Activated T-cell treated with anti-CD3 and anti-CD28 coated beads for 1 hour (primary cell): ENCODE measurements around the gene BPI.
"Not testable (repeated sequence)": the region's sequence is repeated elsewhere in the genome, so short reads cannot be mapped to it uniquely, and the experiment has no call there.

Experiments used
- DNase-seq: peaks from one replicate; pipeline ENCODE4 v3.0.0-alpha.2; 2020; ENCODE audit warnings: low read depth

BPI gene

GRCh38 chr20:38278131-38278530, 25.8 kb upstream of the BPI start:
- DNase-seq = no peak

DNA sequence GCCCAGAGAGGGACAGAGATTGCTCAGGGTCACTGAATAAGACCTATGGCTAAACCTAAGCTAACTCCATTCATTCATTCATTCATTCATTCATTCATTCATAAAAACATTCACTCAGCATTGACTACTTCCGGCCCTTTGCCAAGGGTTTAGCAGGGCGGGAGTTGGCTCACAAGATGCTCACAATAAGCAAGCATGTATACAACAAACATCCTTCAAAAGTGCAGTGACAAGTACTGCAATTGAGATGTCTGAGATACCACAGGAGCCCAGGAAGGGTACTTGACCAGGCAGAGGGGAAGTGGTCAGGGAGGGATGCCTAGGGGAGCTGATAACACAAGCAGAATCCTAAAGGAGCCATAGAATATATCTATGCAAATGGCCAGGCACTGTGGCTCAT, 25.2 kb upstream of the BPI start:
- no peak for DNase-seq

DNA sequence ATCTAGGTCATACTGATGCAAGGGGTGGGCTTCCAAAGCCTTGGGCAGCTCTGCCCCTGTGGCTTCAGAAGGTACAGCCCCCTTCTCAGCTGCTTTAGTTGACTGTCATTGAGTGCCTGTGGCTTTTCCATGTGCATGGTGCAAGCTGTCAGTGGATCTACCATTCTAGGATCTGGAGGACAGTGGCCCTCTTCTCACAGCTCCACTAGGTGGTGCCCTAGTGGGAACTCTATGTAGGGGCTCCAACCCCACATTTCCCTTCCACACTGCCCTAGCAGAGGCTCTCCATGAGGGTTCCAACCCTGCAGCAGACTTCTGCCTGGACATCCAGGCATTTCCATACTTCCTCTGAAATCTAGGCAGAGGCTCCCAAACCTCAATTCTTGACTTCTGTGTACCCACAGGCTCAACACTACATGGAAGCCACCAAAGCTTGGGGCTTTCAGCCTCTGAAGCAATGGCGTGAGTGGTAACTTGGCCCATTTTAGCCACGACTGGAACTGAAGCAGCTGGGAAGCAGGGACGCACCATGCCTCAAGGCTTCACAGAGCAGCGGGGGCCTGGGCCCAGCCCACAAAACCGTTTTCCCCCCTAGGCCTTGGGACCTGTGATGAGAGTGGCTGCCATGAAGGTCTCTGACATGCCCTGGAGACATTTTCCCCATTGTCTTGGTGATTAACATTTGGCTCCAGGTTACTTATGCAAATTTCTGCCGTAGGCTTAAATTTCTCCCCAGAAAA, 22.6 kb upstream of the BPI start:
- not testable (repeated sequence) for DNase-seq

DNA sequence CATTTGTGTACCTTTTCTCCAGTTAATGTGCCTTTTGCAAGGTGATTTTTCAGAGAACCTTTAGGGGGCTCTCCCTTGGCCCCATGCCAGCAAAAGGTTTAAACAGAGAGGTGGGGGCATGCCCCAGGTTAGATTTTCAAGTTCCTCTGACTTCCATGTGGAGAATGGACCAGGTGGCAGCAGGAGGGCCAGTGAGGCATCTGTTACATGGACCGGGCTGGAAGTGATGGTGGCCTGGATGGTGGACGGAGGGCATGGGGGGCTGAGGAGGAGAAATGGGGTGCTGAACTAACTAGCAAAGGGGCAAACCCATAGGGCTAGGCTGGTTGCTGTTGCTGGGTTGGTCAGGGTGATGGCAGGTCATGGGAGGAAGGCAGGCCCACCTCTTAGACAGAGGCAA, 20.7 kb upstream of the BPI start:
- DNase-seq = no peak

DNA sequence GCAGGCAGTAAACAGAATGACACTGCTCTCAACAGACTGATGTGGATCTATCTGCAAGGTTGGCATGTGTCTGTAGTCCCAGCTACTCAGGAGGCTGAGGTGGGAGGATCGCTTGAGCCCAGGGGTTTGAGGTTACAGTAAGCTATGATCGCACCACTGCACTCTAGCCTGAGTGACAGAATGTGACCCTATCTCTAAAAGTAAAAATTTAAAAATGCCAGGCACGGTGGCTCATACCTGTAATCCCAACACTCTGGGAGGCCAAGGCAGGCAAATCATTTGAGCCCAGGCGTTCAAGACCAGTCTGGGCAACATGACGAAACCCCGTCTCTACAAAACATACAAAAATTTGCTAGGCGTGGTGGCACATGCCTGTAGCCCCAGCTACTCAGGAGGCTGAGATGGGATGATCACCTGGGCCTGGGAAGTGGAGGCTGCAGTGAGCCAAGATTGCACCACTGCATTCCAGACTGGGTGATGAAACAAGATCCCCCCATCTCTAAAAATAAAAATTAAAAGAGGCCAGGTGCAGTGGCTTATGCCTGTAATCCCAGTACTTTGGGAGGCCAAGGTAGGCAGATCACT, 19.8 kb upstream of the BPI start:
- not testable (repeated sequence) for DNase-seq

DNA sequence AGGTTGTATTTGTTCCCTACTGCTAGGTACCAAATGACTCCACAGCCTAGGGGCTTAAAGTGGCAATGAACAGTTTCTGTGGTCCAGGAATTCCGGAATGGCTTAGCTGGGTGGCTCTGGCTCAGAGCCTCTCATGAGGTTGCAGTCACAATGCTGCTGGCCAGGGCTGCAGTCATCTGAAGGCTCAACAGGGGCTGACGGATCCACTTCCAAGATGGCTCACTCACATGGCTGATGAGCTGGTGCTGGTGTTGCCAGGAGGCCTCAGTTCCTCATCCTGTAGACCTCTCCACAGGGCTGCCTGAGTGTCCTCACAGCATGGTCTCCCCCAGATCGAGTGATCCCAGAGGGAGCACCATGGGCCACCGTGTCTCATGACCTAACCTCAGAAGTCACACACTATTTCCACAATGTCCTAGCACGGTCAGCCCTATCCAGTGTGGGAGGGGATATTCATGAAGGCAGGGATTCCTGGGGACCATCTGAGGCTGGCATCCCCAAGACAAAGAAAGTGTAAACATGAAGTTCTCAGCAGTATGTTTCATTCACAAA, 19.0 kb upstream of the BPI start:
- no peak for DNase-seq

GRCh38 chr20:38286586-38287531, 17.1 kb upstream of the BPI start:
- DNase-seq = no peak

DNA sequence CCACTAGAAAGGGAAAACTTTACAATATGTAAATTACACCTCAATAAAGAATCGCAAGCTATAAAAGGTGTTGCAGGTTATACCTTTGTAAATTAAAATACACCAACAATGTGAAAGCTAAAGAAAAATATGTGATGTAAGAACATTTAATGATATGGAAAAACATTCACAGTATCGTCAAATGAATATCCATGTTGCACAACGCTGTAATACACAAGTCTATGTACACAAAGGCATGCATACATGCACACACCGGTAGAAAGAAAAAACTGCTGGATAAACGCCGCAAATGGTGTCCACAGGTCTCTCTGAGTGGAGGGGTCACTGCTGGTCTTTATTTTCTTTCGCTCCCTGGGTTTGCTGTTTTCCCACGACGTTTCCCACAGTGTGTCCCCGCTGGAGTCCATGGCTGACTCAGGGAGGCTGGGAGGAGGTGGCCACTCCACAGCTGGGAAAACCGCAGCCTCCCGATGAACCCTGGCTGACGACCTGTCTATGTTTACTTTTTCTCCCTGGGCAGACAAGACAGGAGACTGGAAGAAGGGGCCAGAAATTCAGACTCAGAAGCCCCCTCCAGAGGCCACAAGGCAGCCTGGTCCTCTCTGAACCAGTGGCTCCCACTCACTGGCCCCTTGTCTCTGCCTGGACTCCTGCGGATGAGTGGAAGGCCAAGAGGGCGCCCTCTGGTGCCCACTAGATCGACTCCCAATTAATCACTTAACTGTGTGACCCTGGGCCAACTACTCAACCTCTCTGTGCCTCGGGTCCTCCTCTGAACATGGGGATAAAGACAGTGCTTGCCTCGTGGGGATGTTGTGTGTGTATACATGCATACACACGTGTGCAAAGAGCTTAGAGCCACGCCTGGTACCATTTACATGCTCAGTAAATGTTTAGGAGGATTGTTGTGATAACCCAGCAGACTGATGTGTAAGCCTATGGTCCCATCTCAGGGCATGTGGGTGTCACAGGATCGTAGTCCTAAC, 12.8 kb upstream of the BPI start:
- no peak for DNase-seq

DNA sequence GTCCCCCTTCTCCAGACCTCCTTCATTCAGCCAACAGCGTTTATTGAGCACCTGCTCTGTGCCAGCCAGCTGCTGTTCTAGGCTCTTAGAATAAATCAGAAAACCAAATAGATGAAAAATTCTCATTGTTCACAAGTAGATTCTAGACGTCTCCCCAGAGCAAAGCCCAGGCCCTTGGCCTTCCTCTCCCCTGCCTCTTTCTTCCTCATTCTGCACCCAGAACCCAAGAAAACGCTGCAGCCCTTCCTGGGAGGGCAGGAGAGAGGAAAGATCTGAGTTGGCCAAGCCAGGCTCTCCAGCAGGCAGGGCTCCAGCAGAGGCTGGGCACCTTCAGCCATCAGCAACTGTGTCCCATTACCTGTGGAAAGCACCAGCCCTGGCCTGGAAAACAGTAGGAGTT, 12.0 kb upstream of the BPI start:
- DNase-seq = no peak

DNA sequence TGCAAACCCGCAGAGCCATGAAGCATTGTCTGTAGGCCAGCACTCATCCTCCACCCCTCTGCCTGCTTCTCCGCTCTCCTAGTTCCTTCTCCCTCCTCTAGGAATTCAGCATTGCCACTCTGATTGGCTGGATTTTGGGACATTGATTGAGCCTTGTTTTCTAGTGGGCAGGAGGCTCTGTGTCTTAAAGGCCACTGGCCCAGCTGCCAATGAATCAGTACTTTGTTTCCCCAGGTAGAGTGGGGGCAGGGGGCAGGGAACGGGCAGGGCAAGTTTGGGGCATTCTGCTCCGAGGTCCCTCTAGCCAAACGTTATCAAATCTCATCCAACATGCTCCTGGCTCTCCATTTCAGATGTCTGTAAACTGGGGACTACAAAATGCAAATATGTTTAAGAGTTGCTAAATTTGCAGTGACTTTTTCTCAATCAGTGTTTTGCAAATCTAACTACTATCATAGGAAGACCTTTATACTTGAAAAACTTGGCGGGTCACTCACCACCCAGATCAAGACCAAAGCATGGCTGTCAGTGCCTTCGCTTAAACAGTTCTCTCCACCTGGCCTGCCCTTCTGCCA, 10.4 kb upstream of the BPI start:
- DNase-seq = no peak

DNA sequence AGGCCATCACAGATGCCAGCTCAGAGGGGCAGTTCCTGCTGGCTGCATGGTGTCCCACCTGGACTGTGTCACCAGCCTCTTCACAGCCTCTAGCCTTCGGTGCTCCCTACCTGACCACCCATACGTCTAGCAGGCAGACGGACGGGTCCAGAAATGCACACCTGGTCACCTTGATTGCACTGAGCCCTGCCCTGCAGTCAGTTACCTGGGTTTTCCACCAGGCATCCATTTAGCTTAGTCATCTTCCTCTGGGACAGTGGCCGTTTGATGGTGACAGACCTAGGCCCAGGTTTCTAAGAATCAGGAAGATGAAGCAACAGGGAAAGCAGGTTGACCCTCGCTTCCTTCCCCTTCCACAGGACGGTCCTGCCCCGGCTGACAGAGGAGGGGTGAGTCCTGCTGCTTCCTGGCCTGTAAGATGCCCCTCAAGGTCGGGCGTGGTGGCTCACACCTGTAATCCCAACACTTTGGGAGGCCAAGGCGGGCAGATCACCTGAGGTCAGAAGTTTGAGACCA, 9.8 kb upstream of the BPI start:
- no peak for DNase-seq

DNA sequence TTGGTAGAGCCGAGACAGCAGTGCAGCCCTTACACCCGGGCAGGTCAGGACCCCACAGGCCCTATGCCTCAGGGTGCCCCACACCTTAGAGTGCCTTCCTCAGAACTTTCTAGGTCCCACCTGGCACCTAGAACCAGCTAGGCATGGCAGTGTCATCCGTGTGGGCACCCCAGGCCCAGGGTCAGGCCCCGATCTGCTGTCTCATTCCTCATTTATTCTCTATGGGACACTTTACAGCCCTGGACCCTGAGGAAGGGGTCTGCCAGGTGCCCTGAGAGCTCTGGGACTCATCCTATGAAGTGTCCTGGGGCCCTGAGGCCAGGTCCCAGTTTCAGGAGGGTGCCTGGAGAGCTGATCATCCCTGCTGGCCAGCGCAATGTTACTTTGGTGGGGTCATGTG, 8.1 kb upstream of the BPI start:
- DNase-seq = no peak

- DNase-seq = no peak
These were observed 7.5 kb upstream of the BPI start for GRCh38 chr20:38296433-38296832.

DNA sequence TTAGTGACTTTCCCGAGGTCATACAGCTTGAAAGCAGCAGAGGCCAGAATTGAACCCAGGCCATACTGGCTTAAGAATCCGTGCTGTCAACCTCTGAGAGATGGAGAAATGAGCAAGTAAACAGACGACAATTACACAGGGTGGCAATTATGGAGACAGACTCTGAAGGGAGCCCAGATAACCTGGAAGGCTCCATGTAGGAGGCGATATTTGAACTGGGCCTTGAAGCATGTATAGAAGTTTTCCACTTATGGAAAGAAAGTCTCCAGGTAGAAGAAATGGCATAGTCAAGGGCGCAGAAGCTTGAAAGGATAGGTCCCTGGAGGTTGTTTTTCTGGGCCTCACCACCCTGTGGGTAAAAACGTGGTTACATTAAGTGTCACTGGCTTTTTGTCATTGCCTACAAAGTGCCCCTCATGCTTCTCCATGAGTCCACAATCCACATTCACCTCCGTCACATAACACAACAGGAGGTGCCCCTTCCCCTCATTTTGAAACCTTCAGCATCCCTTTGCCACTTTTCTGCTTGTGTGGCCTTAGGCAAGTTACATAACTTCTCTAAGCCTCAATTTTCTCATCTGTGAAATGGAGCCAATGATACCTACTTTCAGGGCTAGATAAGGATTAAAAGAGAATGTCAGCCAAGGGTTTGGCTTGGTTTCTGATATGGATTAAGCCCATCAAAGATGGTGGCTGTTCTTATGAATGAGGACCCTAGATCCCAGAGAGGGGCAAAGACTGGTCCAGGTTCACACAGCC, 5.9 kb upstream of the BPI start:
- no peak for DNase-seq

GRCh38 chr20:38298768-38299288, 5.1 kb upstream of the BPI start:
- DNase-seq = no peak

GRCh38 chr20:38299963-38300362, 4.0 kb upstream of the BPI start:
- no peak for DNase-seq

DNA sequence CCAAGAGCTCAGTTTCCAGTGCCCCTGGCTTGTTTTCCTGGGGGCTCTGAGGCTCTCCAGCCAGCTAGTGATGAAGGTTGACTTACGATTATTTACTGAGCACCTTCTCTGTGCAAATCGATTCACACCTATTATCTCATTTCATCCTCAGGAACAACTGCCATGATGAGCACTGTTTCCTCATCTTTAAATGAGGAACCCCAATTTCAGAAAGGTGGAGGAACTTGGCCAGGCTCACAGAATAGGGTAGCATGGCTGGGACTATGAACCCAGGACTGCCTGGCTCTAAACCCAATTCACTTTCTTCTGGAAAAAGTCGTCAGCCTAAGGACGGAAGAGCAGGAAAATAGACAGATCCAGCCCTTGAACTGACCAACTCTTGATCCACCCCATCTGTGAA, 3.5 kb upstream of the BPI start:
- DNase-seq = no peak

GRCh38 chr20:38301309-38301708, 2.6 kb upstream of the BPI start:
- DNase-seq = no peak

DNA sequence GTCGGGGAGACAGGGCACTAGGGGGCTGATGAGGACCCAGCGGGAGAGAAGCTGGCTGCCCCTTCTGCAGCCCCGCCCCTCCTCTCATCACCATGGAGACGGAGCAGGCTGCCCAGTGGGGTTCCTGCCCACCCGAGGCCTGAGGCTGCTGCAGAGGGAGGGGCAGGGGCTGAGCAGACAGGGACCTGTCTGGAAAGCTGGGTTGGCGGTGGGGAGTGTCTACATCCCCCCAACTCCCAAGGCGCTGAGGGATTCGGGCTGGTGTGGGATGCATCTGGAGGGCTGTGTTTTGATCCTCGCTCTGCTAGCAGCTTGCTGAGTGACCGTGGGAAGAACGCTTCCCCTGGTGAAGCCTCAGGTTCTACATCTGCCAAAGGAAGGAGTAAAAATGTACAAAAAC, 1.2 kb upstream of the BPI start:
- no peak for DNase-seq
